NB4 (cell line): ENCODE data around the gene GRM7.

Source experiments
- DNase-seq: peaks from one replicate; pipeline ENCODE4 v3.0.0; 2010; ENCODE audit warnings: low read depth
- H3K4me3 ChIP-seq: one replicate; pipeline ENCODE4 v1.5.1; 2011; ENCODE audit warnings: mild to moderate bottlenecking, low read depth, low read length, moderate library complexity
- MAX ChIP-seq: IDR thresholded peaks from 2 replicates; pipeline ENCODE4 v1.6.1; 2011; ENCODE audit warnings: low read depth, low read length
- MYC ChIP-seq: IDR thresholded peaks from 2 replicates; pipeline ENCODE4 v1.6.1; 2011; ENCODE audit warnings: low read depth, low read length
- POLR2A ChIP-seq: IDR thresholded peaks from 2 replicates; pipeline ENCODE4 v1.6.1; 2011; ENCODE audit warnings: mild to moderate bottlenecking; ENCODE audit not compliant: insufficient read length; ENCODE audit errors: extremely low read depth
- TF ChIP-seq, protein P1 (sequence below): IDR thresholded peaks from one replicate; pipeline ENCODE4 v1.5.1; 2012; ENCODE audit warnings: low read depth, low read length

GRM7 gene

GRCh38 chr3:7737263-7737662 is 876.3 kb downstream of the GRM7 start:
- no peak for DNase-seq
- H3K4me3 ChIP-seq = no peak overlapping the region
- TF ChIP-seq, protein P1, sequence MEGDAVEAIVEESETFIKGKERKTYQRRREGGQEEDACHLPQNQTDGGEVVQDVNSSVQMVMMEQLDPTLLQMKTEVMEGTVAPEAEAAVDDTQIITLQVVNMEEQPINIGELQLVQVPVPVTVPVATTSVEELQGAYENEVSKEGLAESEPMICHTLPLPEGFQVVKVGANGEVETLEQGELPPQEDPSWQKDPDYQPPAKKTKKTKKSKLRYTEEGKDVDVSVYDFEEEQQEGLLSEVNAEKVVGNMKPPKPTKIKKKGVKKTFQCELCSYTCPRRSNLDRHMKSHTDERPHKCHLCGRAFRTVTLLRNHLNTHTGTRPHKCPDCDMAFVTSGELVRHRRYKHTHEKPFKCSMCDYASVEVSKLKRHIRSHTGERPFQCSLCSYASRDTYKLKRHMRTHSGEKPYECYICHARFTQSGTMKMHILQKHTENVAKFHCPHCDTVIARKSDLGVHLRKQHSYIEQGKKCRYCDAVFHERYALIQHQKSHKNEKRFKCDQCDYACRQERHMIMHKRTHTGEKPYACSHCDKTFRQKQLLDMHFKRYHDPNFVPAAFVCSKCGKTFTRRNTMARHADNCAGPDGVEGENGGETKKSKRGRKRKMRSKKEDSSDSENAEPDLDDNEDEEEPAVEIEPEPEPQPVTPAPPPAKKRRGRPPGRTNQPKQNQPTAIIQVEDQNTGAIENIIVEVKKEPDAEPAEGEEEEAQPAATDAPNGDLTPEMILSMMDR = no peak
- TF ChIP-seq MAX (no peak), MYC (no peak), POLR2A (no peak)

- no peak overlapping the region for H3K4me3 ChIP-seq
- TF ChIP-seq, protein P1 = no peak
- TF ChIP-seq MYC (no peak), POLR2A (no peak), MAX (no peak)
- no peak for DNase-seq
Measured at GRCh38 chr3:7739754-7740153, 878.8 kb downstream of the GRM7 start.

DNA sequence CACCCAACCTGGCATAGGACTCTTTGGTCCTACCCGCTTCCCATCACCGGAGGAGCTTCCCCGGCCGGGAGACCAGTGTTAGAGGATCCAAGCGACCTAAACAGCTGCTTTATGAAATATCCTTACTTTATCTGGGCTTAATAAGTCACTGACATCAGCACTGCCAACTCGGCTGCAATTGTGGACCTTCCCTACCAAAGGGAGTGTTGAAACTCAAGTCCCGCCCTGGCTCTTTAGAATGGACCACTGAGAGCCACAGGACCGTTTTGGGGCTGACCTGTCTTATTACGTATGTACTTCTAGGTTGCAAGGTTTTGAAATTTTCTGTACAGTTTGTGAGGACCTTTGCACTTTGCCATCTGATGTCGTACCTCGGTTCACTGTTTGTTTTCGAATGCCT is 879.5 kb downstream of the GRM7 start:
- no peak for TF ChIP-seq POLR2A
- no peak for TF ChIP-seq MAX
- no peak for TF ChIP-seq MYC
- TF ChIP-seq, protein P1 = no peak
- DNase-seq = no peak
- no peak overlapping the region for H3K4me3 ChIP-seq

GRCh38 chr3:7744850-7745249 is 883.9 kb downstream of the GRM7 start:
- TF ChIP-seq MAX (no peak), MYC (no peak), POLR2A (no peak)
- TF ChIP-seq, protein P1 = no peak
- DNase-seq = no peak
- H3K4me3 ChIP-seq = no peak overlapping the region

DNA sequence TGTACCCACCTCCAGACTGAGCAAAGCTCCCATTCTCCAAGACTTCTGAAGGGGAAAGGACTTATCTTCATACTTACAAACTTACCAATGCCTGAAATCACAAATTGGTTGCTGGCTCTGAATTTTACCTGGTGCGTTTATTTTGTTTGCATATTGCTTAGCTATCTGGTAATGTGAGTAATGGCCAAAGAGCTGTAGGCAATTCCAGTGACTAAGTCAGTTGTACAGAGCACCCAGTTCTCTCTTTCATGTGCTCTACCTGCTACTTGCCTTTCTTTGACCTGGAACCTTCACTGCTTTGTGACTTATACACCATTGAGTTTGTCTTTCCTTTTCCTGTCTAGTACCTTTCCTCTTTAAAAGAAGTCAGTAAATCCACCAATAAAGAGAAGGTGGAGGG is 884.8 kb downstream of the GRM7 start:
- no peak for TF ChIP-seq POLR2A
- no peak for TF ChIP-seq MYC
- TF ChIP-seq, protein P1 = no peak
- TF ChIP-seq MAX = no peak
- no peak for DNase-seq
- H3K4me3 ChIP-seq = no peak overlapping the region
